ENCODE data around the gene SALL4. TPM values are rescaled to one million over a fixed set of nuclear protein-coding genes. Genes with fewer than 3 reads are reported as not detected.

The SALL4 gene
- total RNA-seq, 2 donors from 2014 or later: 1.8 to 12.6 TPM

GRCh38 chr20:51811514-51812128 is 9.3 kb upstream of the SALL4 start:
- no peak for DNase-seq (ENCODE audit: low spot score)
- intact Hi-C loops (cut with DNase I): no loop called here
- no peak for TF ChIP-seq POLR2A (IDR thresholded peaks at IDR 0.05)
- no peak for TF ChIP-seq POLR2AphosphoS5 (IDR thresholded peaks at IDR 0.05)
- no peak for TF ChIP-seq CTCF (IDR thresholded peaks at IDR 0.05)
- Histone ChIP-seq H3K4me3 (no peak overlapping the region), H3K9me3 (no peaks in the 10 kb centered on the region), H3K27me3 (replicated peaks; ENCODE audit: insufficient read depth) (no peaks in the 10 kb centered on the region), H3K36me3 (no peaks in the 10 kb centered on the region), H3K27ac (no peak overlapping the region), H3K4me1 (replicated peaks) (no peaks in the 10 kb centered on the region)
- WGBS: 34% methylated on average over 8 of the region's 8 CpGs

- Histone ChIP-seq H3K4me1 (replicated peaks) (no peaks in the 10 kb centered on the region), H3K27me3 (replicated peaks; ENCODE audit: insufficient read depth) (no peaks in the 10 kb centered on the region), H3K36me3 (no peaks in the 10 kb centered on the region), H3K27ac (no peak overlapping the region), H3K4me3 (no peak overlapping the region), H3K9me3 (no peaks in the 10 kb centered on the region)
- intact Hi-C loops (cut with DNase I): no loop called here
- TF ChIP-seq POLR2AphosphoS5 (IDR thresholded peaks at IDR 0.05) (no peak), CTCF (IDR thresholded peaks at IDR 0.05) (no peak), POLR2A (IDR thresholded peaks at IDR 0.05) (no peak)
- DNase-seq (ENCODE audit: low spot score): no peak
- 84% methylated on average over 3 of the region's 3 CpGs for WGBS
These were observed 8.7 kb upstream of the SALL4 start for GRCh38 chr20:51811042-51811355.

GRCh38 chr20:51810155-51811041 is 8.1 kb upstream of the SALL4 start:
- TF ChIP-seq POLR2A (IDR thresholded peaks at IDR 0.05) (no peak), CTCF (IDR thresholded peaks at IDR 0.05) (no peak), POLR2AphosphoS5 (IDR thresholded peaks at IDR 0.05) (no peak)
- Histone ChIP-seq H3K4me3 (no peak overlapping the region), H3K4me1 (replicated peaks) (no peaks in the 10 kb centered on the region), H3K27me3 (replicated peaks; ENCODE audit: insufficient read depth) (no peaks in the 10 kb centered on the region), H3K36me3 (no peaks in the 10 kb centered on the region), H3K27ac (no peak overlapping the region), H3K9me3 (no peaks in the 10 kb centered on the region)
- WGBS: 92% methylated on average over 13 of the region's 13 CpGs
- intact Hi-C loops (cut with DNase I): no loop called here
- DNase-seq (ENCODE audit: low spot score): no peak

GRCh38 chr20:51807720-51808250 is 5.5 kb upstream of the SALL4 start:
- WGBS: 73% methylated on average over 5 of the region's 5 CpGs
- H3K4me1 ChIP-seq (replicated peaks): no peaks in the 10 kb centered on the region
- no peaks in the 10 kb centered on the region for H3K27me3 ChIP-seq (replicated peaks; ENCODE audit: insufficient read depth)
- no peak overlapping the region for H3K27ac ChIP-seq
- intact Hi-C loops (cut with DNase I): no loop called here
- H3K36me3 ChIP-seq: no peaks in the 10 kb centered on the region
- no peak overlapping the region for H3K4me3 ChIP-seq
- DNase-seq (ENCODE audit: low spot score): no peak
- no peaks in the 10 kb centered on the region for H3K9me3 ChIP-seq
- no peak for TF ChIP-seq CTCF (IDR thresholded peaks at IDR 0.05)
- TF ChIP-seq POLR2AphosphoS5 (IDR thresholded peaks at IDR 0.05): no peak
- no peak for TF ChIP-seq POLR2A (IDR thresholded peaks at IDR 0.05)

Measured in prostate gland (tissue), 2 donors.